NCI-H2107 (cell line): Measurements from ENCODE around the gene PTPRM.
"Not testable (repeated sequence)": the region's sequence is repeated elsewhere in the genome, so short reads cannot be mapped to it uniquely, and the experiment has no call there.

Experiments used
- DNase-seq: peaks from one replicate; lab custom pipeline; 2025; lab: John Stamatoyannopoulos, UW

PTPRM gene

GRCh38 chr18:7950380-7951136 is 383.4 kb downstream of the PTPRM start:
- DNase-seq, result no peak

- DNase-seq, result no peak
Measured at GRCh38 chr18:7953095-7953958, 386.2 kb downstream of the PTPRM start.

- DNase-seq, result no peak
Measured at GRCh38 chr18:7954238-7954637, 387.1 kb downstream of the PTPRM start.

DNA sequence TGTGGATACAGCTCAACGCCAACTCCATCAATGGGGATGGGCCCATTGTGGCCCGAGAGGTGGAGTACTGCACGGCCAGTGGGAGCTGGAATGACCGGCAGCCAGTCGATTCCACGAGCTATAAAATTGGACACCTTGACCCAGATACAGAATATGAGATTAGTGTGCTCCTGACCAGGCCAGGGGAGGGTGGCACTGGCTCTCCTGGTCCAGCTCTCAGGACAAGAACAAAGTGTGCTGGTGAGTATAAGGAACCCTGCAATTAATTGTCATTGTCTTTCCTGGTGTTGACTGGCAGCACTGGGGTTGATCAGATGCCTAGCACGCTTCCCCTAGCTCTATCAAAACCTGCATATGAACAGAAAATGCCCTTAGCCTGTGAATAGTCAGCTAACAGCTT is 388.1 kb downstream of the PTPRM start:
- no peak for DNase-seq

DNA sequence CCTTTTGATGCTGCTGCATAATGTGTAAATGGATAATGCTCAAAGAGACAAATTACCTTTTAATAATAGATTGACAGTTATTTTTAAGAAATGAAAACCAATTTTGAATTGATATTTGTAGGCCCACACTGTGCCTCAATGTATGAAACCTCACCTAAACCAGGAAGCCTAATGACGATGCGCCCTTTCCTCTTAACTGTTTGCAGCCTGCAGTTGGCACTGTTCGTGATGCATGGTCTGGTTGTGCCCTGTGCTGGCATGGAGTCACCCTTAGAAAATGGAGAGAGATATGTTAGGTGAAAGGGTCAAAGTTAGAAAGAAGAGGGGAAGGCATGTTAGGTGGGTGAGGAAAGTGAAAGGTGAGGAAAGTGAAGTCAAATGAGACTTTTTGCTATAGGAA is 390.2 kb downstream of the PTPRM start:
- no peak for DNase-seq

DNA sequence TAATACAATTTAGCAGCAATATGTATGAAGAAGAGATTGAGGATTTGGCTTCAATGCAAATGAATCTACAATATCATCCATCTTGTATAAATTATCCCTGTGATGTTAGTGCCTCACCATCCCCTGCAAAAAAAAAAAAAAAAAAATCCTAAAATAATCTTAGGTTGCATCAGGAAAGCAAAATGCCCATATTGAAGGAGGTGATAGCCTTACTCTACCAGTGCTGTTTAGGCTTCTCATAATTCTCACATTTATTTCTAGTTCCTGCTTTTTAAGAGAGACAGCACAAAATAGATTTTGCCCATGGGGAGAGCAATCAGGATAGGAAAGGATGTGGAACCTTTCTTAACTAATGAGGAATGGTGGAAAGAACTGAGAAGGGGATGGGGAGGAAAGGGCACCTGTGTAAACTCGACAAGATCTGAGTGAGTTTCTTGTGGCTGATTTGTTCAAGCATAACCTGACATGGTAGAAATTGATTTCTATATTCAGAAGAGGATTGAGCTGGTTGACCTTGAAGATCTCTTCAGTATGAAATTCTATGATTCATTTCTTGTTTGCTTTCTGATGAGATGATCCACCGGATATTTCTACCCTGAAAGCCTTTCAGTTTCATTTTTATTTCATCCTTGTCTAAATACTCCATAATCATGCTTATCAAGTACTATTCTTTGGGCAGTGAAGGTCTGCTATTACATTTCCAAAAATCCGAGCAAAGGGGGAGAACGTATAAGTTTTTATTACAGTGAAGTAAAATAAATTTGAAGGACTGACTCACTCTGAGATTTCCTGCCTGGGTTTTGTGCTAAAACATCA is 391.2 kb downstream of the PTPRM start:
- no peak for DNase-seq

DNA sequence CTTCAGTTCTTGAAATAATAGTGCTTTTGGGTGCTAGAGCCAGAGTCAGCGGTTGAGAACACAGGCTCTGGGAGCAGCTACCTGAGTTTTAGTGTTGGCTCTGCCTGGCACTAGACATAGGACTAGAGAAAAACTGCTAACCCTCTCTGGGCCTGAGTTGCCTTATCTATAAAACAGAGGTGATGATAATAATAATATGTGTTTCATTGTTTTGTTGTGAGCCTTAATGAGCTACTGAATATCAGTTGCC is 391.7 kb downstream of the PTPRM start:
- DNase-seq, result no peak

GRCh38 chr18:7966682-7967081 is 399.6 kb downstream of the PTPRM start:
- DNase-seq, result not testable (repeated sequence)

- no peak for DNase-seq
Measured at GRCh38 chr18:7974200-7974874, 407.2 kb downstream of the PTPRM start.

GRCh38 chr18:7977897-7978296 is 410.8 kb downstream of the PTPRM start:
- no peak for DNase-seq

- DNase-seq, result no peak
Measured at GRCh38 chr18:7978834-7979233, 411.7 kb downstream of the PTPRM start.

GRCh38 chr18:7979714-7980113 is 412.6 kb downstream of the PTPRM start:
- no peak for DNase-seq

DNA sequence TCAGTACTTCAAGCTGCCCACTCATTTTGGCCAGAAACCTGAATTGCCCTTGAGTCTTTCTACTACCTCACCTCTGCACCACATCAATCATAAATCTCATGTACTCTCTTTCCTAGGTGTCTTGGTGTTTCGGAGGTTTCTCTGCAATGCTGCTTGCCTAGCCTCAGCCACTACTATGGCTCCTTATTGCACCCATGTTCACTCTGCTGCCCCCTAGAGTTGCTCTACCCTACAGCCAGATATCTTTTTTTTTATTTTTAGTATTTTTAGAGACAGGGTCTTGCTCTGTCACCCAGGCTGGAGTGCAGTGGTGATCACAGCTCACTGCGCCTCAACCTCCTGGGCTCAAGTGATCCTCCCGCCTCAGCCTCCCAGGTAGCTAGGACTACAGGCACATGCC is 413.0 kb downstream of the PTPRM start:
- no peak for DNase-seq

DNA sequence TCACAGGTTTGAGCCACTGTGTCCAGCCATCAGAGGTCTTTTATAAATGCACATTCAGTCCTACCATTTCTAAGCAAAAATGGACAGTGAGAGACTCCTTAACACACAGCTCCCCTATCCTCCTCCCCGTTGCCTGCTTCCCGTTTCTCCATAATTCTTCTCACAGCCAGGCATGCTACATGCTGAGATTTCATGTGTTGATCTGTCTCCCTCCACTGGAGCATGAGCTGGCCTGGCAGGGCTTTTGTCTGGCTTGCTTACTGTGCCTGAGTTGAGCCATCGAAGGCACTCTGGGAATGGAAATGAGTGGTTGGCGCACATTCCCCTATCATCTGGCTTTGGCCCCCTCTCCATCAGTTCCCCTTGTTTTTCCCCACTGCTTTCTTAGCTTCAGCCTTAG is 413.5 kb downstream of the PTPRM start:
- DNase-seq, result no peak

- no peak for DNase-seq
Measured at GRCh38 chr18:7982216-7982615, 415.1 kb downstream of the PTPRM start.

- DNase-seq, result no peak
Measured at GRCh38 chr18:7987284-7987976, 420.3 kb downstream of the PTPRM start.

- no peak for DNase-seq
Measured at GRCh38 chr18:7990670-7991069, 423.6 kb downstream of the PTPRM start.

DNA sequence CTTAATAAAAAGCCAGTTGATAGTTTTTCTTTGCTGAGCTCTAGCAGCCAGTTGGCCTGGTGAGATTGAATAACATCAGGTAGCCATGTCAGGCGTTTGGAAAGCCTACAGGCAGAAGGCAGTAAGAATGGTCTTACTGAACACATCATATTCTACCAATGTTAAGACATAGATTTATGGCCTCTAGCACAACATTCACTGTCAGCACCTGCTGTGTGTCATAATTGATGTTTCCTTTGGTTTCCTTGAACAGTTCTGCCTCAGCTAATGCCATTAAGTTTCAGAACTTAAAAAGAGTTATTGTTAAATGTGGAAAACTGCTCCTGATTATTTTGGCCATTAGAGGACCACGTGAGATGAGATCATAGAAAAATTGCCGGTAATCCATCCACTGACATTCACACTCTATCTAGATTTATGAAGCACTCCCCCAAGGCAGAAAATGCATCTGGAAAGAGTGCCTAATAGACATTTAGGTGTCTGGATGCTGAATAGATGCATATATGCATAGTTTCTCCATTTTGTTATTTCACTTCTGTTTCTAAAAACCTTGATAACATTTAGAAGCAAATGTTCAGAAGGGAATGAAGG is 434.7 kb downstream of the PTPRM start:
- no peak for DNase-seq

DNA sequence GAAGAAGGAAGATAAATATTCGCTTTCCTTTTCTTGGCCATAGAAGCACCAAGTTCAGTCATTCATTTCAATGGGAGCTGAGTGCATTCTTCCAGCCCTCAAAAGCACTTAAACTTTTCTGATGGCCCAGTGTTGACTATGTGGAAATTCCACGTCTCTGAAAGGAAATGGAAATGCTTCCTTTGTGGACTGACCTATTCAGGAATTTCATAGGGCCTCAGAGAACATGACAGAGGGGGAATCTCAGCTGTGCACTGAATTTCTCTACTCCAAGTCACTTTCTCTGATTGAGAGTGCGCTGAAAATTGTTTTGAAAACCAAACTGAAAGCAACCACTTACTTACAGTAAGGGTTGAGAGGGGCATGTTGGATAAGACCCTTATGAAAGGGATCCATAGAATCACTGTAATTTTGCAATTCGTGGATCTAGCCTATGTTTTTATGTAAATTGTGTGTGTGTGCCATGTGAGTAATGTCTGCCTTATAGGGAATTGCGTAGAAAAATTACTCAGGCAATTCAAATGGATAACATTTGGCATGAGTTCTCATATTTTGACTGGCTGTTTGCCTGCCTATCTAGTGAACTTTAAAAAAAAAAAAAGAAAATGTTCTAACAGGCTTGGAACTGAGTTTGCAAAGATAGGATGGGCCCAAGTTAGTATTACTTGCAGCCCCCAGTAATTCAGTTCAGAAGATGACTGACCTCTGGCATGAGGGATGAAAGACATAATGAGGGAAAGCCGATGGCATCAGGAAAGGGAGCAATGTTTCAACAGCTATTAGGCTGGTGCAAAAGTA is 437.0 kb downstream of the PTPRM start:
- no peak for DNase-seq

DNA sequence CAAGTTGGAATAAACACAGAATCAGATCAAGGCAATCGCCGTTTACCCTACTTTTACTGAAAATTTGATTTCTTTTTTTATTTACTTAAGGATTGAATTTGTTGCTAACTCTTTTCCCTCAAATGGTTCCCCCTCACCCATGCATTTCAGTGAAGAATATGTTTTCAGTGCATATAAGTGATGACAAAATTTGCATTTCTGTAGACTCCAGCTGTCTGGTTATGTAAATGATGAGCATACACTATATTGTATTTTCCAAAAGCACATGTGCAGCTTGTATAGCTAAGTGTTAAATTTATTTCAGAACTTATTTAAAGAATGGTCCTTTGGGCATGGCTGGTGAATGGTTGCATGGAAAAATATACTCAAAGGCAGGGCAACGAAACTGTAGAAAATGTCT is 437.7 kb downstream of the PTPRM start:
- DNase-seq, result no peak
